Esophagus muscularis mucosa (tissue), 4 donors: Measurements from ENCODE around the gene RAI14. TPM values are rescaled to one million over a fixed set of nuclear protein-coding genes. Genes with fewer than 3 reads are reported as not detected.

Experiments used
- DNase-seq: peaks from one replicate; pipeline ENCODE4 v3.0.0-alpha.2; 2017; ENCODE audit errors: extremely low spot score
- H3K27ac ChIP-seq, 4 donors: fragments of 200-600 bp; sonication (generic); replicated peaks in 1 of 4; 1 replicate in 3 of 4; 2 replicates in 1 of 4; pipeline ENCODE4 v1.5.1; 2016 to 2019; ENCODE audit warnings: mild to moderate bottlenecking in 1 of 4
- H3K27me3 ChIP-seq, 4 donors: fragments of 200-600 bp; sonication (generic); one replicate each; pipeline versions ENCODE4 v1.5.1 to v1.6.0; 2016 to 2019
- H3K36me3 ChIP-seq, 4 donors: fragments of 200-600 bp; sonication (generic); one replicate each; pipeline ENCODE4 v1.5.1; 2016 to 2019
- H3K4me1 ChIP-seq, 4 donors: fragments of 200-600 bp; sonication (generic); one replicate each; pipeline ENCODE4 v1.5.1; 2016 to 2019
- H3K4me3 ChIP-seq, 4 donors: fragments of 200-600 bp; sonication (generic); 1 replicate in 2 of 4; 2 replicates in 2 of 4; pipeline ENCODE4 v1.5.1; 2016 to 2019; ENCODE audit warnings: mild to moderate bottlenecking in 4 of 4, moderate library complexity in 1 of 4
- H3K9me3 ChIP-seq, 4 donors: fragments of 200-600 bp; sonication (generic); 1 replicate in 3 of 4; 2 replicates in 1 of 4; pipeline ENCODE4 v1.5.1; 2016 to 2019
- CTCF ChIP-seq, 3 experiments: fragments of 200-600 bp in 2 of 3; fragments of 450-650 bp in 1 of 3; sonication (generic) in 2 of 3; IDR thresholded peaks; one replicate each; pipeline ENCODE4 v1.5.1; 2017 to 2019; ENCODE audit warnings: antibody characterized with exemption in 3 of 3, mild to moderate bottlenecking in 2 of 3, moderate library complexity in 1 of 3
- EP300 ChIP-seq: sonication (generic); formaldehyde crosslinking; IDR thresholded peaks from one replicate; pipeline ENCODE4 v1.6.1; 2017; ENCODE audit warnings: antibody characterized with exemption
- POLR2A ChIP-seq: fragments of 450-650 bp; IDR thresholded peaks from one replicate; pipeline ENCODE4 v1.6.1; 2017; ENCODE audit warnings: antibody characterized with exemption, moderate library complexity, mild to moderate bottlenecking, low read depth
- POLR2AphosphoS5 ChIP-seq, 2 donors: sonication (generic); formaldehyde crosslinking; IDR thresholded peaks; one replicate each; pipeline ENCODE4 v1.6.1; 2017; ENCODE audit warnings: antibody characterized with exemption in 2 of 2
- WGBS: methylation state at CpG from one replicate; pipeline ENCODE4 v1.1.5; 2018; 5-methylcytosine and 5-hydroxymethylcytosine counted together
- intact Hi-C: fragments of 100-400 bp; cut with DNase I; formaldehyde crosslinking; loops from one replicate; pipeline ENCODE4 v1.15.1; 2023
- total RNA-seq, 4 donors: library from RNA; depleted of rRNA; stranded (reverse); fragments of >200 nt; gene quantifications; one replicate each; pipeline versions ENCODE4 v1.1.0 to v1.2.1, GENCODE V29; 2016

Gene RAI14
- total RNA-seq, 4 donors from 2014 or later, result 57.3 to 76.4 (median 68.1) TPM

GRCh38 chr5:34728236-34728635, 72.1 kb downstream of the RAI14 start:
- intact Hi-C loops, result no loop called here
- Histone ChIP-seq H3K4me3 (no peak overlapping the region), H3K27me3 (no peaks in the 10 kb centered on the region), H3K4me1 (peaks cover 0 to 8% (median 3%) of the 10 kb centered on the region in 4 donors), H3K36me3 (no peaks in the 10 kb centered on the region), H3K27ac (no peak overlapping the region), H3K9me3 (no peaks in the 10 kb centered on the region)
- DNase-seq, result no peak
- WGBS, result 83% methylated on average over 4 of the region's 4 CpGs
- no peak for TF ChIP-seq CTCF (IDR thresholded peaks at IDR 0.05)
- TF ChIP-seq POLR2AphosphoS5 (IDR thresholded peaks at IDR 0.05), result no peak
- TF ChIP-seq EP300, result no peak
- no peak for TF ChIP-seq POLR2A

- H3K36me3 ChIP-seq, result peaks cover 0 to 5% (median 0%) of the 10 kb centered on the region in 4 donors
- no peak overlapping the region for H3K4me3 ChIP-seq
- no peaks in the 10 kb centered on the region for H3K27me3 ChIP-seq
- WGBS, result 60% methylated on average over 5 of the region's 6 CpGs
- TF ChIP-seq POLR2A, result no peak
- TF ChIP-seq POLR2AphosphoS5 (IDR thresholded peaks at IDR 0.05), result no peak
- TF ChIP-seq CTCF (IDR thresholded peaks at IDR 0.05), result no peak
- no peak for TF ChIP-seq EP300
- H3K9me3 ChIP-seq, result no peaks in the 10 kb centered on the region
- H3K4me1 ChIP-seq, result peaks cover 0 to 26% (median 19%) of the 10 kb centered on the region in 4 donors
- no peak for DNase-seq
- intact Hi-C loops, result no loop called here
- no peak overlapping the region for H3K27ac ChIP-seq
Observed at GRCh38 chr5:34731435-34732232, 75.5 kb downstream of the RAI14 start.

GRCh38 chr5:34734326-34734725, 78.2 kb downstream of the RAI14 start:
- no peak for DNase-seq
- Histone ChIP-seq H3K4me3 (no peak overlapping the region), H3K27me3 (no peaks in the 10 kb centered on the region), H3K4me1 (peaks cover 9 to 53% (median 44%) of the 10 kb centered on the region in 4 donors), H3K27ac (no peak overlapping the region), H3K36me3 (peaks cover 0 to 5% (median 0%) of the 10 kb centered on the region in 4 donors), H3K9me3 (no peaks in the 10 kb centered on the region)
- 97% methylated on average over 3 of the region's 3 CpGs for WGBS
- intact Hi-C loops, result no loop called here
- no peak for TF ChIP-seq POLR2AphosphoS5 (IDR thresholded peaks at IDR 0.05)
- no peak for TF ChIP-seq CTCF (IDR thresholded peaks at IDR 0.05)
- TF ChIP-seq POLR2A, result no peak
- TF ChIP-seq EP300, result no peak

GRCh38 chr5:34735491-34736426, 79.6 kb downstream of the RAI14 start:
- no peak overlapping the region for H3K4me3 ChIP-seq
- peaks cover 9 to 68% (median 57%) of the 10 kb centered on the region in 4 donors for H3K4me1 ChIP-seq
- intact Hi-C loops, result no loop called here
- H3K27ac ChIP-seq, result peak overlapping the region in 2 of 4 donors; percentile 20 to 27
- no peaks in the 10 kb centered on the region for H3K9me3 ChIP-seq
- H3K27me3 ChIP-seq, result no peaks in the 10 kb centered on the region
- 79% methylated on average over 19 of the region's 19 CpGs for WGBS
- peaks cover 0 to 5% (median 0%) of the 10 kb centered on the region in 4 donors for H3K36me3 ChIP-seq
- TF ChIP-seq POLR2A, result no peak
- no peak for TF ChIP-seq EP300
- peak in 1 of 2 donors; percentile 29 for TF ChIP-seq POLR2AphosphoS5 (IDR thresholded peaks at IDR 0.05)
- DNase-seq, result no peak
